NCI-H2171 (cell line): ENCODE measurements around the gene SLC6A2.

Source experiments
- DNase-seq: peaks from one replicate; lab custom pipeline; 2025; lab: John Stamatoyannopoulos, UW

The SLC6A2 gene

GRCh38 chr16:55647798-55648197, 8.0 kb upstream of the SLC6A2 start:
- no peak for DNase-seq

- DNase-seq: no peak
Observed at GRCh38 chr16:55651841-55652824, 3.7 kb upstream of the SLC6A2 start.

DNA sequence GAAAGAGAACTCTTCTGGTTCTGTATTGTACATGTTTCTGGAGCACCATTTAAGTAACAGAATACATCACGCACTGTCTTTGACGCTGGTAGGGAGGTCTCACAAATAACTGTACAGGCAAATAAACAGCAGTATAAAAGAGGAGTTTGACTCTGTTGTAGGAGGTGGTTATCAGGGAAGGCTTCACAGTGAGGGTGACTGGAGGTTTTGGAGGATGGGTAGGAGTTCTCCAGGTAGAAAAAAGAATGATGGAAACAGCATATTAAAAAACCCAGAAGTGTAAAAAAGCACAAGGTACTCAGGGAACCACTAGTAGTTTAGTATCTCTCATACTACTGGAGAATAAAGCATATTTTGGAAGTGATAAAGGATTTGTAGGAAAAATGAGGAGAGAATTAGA, 2.7 kb upstream of the SLC6A2 start:
- no peak for DNase-seq

GRCh38 chr16:55655381-55655896, 349 bp upstream of the SLC6A2 start:
- no peak for DNase-seq

DNA sequence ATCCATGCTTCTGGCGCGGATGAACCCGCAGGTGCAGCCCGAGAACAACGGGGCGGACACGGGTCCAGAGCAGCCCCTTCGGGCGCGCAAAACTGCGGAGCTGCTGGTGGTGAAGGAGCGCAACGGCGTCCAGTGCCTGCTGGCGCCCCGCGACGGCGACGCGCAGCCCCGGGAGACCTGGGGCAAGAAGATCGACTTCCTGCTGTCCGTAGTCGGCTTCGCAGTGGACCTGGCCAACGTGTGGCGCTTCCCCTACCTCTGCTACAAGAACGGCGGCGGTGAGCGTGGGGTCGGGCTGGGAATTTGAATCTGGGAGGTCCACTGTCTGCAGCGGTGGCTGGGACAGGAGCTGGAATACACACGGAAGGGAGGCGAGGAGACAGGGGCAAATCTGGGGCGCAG, 904 bp downstream of the SLC6A2 start:
- no peak for DNase-seq

DNA sequence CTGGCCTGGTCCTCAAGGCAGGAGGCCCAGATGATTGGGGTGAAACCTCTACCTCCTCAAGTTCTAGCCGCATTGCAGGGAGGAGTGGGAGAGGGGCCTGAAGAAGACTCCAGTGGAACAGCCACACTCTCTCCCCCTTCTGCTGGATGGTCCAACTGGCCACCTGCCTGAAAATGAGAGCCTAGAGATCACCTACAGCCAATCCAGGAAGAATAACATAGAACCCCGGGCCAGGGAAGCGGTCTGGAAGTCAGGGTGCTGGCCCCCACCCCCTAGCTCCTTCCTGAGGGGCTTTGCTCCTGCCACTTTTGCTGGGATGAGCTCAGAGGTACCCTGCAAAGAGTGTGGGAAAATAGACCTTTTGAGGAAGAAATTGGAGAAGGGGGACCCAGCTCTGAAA, 1.8 kb downstream of the SLC6A2 start:
- DNase-seq: no peak

- no peak for DNase-seq
Observed at GRCh38 chr16:55658898-55659420, 3.2 kb downstream of the SLC6A2 start.

GRCh38 chr16:55660026-55660425, 4.2 kb downstream of the SLC6A2 start:
- no peak for DNase-seq

DNA sequence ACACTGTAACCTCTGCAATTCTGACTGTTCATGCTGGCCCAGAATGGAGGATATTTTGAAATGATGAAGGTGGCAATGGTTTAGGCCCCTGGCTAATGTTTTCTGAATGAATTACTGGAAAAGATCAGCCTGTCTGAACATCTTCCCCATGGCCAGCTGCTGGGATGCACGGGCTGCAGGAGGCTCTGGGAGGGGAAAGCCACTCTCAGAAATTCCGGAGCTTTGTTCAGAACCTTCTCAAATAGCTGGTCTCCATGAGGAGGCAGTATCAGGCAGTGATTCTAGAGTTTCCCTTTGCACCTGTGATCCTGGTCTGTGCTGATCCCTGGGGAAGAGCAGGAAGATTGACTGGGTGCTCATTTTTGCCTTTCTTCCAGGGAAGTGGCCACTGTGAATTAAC, 5.0 kb downstream of the SLC6A2 start:
- DNase-seq: no peak

GRCh38 chr16:55661941-55662643, 6.3 kb downstream of the SLC6A2 start:
- DNase-seq: no peak

DNA sequence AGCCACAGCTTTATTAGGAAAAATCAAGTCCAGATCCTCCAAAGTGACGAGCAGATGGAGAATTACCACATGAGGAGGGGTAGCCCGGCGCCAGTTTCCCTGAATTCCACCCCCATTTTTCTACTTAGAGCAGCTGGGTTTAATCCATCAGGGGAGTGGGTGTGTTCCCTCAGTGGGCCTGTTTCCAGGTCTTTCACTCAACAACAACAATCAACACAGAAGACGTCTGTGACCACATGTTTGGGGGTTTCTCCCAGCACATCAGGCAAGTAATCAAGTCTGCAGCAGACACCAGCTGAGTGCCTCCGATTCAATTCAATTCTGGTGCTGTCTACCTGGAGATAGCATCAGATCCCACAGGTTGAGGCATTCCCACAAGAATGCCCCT, 6.8 kb downstream of the SLC6A2 start:
- DNase-seq: peak; percentile 14

DNA sequence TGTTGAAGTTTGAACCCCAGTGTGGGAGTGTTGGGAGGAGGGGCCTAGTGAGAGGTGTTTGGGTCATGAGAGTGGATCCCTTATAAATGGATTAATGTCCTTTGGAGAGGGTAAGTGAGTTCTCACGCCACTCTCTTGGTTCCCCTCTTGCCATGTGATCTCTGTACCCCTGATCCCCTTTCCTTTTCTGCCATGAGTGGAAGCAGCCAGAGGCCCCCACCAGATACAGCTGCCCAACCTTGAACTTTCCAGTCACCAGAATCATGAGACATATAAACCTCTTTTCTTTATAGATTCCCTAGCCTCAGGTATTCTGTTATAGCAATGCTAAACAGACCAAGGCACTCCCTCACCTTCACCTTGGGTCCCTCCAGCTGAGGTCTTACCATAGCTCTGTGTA, 7.4 kb downstream of the SLC6A2 start:
- no peak for DNase-seq

DNA sequence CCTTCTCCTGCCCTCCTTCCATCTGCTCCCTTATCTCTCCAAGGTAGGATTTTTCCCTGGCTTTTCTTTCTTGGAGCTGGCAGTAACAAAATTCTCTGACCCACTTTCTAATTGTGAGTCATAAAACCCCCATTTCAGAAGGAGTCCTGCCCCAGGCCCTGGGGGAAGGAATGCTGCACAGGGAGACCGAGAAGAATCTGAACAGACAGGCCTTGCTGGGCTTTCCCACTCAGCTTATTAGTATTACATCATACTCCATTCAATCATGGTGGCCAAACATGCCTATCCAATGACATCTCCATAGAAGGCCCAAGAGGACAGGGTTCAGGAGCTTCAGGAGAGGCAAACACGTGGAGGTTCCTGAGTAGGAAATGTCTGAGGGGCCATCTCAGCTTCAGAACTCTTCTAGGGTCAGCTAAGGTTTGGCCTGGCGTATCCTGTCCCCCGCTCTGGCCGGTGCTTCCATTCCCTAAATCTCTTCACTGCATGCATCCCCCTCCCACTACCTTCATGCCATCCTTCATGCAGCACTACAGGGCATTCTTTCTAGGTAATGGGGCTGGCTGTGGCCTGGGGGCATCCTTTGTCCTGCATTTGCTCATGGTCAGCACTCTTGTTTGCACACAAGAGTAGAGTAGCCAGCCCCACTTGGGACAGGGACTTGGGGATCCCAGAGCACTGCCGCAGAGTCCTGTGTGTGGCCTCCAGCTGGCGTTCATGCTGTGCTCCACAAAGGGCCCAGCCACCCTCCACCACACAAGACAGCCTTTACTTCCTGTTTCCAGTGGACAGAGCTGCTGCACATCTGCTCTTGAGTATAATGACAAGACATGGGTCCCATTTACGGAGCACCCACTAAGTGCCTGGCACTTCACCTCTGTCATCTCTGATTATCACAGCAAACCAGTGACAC, 8.2 kb downstream of the SLC6A2 start:
- DNase-seq: no peak

DNA sequence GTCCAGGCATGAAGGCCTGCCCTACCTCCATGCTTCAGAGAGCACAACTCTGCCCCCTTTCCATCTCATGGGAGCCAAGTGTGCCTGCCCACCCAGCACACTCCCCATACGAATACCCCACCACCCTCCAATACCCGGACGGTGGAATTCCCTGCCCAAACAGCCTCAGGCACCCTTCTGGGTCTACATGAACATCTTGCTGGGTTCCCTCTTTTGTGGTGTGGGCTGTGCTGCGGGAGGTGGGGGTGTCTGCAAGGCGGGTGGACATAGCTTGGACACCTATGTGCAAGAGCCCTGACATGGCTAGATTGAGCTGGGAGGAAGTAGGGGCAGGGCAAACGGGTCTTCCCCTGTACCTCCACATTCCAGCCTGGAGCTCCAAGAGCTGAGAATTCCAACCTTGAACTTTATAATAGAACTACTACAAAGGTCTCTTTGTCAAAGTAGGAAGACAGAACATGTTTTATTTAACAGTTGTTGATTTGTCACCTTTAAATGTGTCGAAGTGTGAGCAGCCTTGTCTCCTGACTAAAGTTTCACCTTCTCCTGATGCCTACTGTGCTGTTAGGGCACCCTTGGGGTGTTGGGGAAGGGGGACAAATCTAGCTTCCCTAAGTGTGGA, 9.1 kb downstream of the SLC6A2 start:
- DNase-seq: no peak

DNA sequence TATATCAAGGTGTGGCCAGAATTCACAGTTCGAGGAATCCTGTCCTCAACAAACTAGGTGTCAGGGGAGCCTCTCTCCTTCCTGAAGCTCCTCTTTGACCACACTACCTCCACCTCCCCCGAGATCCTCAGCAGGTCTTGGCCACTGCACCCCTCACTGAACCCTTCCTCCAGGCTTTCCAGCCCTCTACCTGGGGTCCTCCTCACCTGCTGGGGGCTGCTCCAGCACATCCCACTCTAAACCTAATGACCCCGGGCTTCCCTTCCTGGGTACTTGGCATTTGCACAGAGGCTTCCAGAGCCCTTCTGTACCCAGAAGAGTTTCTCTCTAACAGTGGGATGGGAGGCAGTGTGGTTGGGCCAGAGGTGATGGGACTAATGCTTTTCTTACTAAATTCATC, 9.7 kb downstream of the SLC6A2 start:
- no peak for DNase-seq

GRCh38 chr16:55666012-55666411, 10.2 kb downstream of the SLC6A2 start:
- DNase-seq: no peak

GRCh38 chr16:55667753-55668152, 12.0 kb downstream of the SLC6A2 start:
- DNase-seq: no peak

DNA sequence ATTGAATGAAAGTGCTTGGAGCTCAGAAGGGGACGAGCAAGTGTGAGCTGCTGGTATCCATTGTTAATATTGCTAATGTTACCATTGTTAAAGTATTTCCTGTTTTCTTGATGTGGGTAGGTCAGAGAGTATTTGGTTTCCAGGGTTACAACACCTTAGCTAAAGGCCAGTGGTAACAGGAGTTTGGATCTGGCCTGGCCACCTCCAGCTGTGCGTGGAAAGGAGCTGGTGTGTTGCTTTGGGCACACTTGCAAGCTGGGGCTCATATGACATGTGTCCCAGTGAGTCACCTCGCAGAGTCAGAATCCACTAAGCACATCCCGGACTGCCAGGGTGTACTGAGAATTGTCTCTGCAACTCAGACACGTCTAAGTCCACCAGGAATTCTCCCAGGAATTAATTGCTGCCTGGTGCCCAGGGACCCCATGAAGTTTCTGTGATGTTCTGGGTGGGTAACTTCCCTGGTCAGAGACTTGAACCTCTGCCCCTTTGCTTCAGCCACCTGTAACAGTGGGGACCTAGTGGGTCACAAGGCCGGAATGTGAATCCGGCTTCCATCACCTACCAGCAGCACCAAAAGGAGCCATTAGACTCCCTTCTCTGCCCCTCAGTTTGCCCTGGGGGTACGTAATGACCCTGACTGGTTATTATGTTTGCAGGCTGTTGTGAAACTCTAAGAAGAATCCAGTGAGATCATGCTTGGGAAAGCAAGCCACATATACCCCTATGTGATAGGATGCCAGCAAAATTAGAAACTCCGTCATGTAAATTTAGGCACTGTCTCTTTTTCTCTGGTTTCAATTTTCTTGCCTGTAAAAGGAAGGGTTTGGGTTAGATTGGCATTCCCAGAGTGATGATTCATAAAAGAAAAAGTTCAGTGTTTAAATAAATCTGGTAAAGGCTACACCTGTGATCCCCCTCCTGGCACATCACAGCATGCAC, 12.8 kb downstream of the SLC6A2 start:
- no peak for DNase-seq

GRCh38 chr16:55671206-55671973, 15.6 kb downstream of the SLC6A2 start:
- no peak for DNase-seq

- no peak for DNase-seq
Observed at GRCh38 chr16:55671974-55672280, 16.1 kb downstream of the SLC6A2 start.
